SHP77 (cell line): Measurements from ENCODE around the gene SYNJ2.
A peak's percentile ranks its signal among the peaks of the same experiment; 100 is the strongest.
"Not testable (repeated sequence)": the region's sequence is repeated elsewhere in the genome, so short reads cannot be mapped to it uniquely, and the experiment has no call there.

Source experiments
- DNase-seq, 2 experiments: peaks; one replicate each; lab custom pipeline; 2025; lab: John Stamatoyannopoulos, UW

The SYNJ2 gene

DNA sequence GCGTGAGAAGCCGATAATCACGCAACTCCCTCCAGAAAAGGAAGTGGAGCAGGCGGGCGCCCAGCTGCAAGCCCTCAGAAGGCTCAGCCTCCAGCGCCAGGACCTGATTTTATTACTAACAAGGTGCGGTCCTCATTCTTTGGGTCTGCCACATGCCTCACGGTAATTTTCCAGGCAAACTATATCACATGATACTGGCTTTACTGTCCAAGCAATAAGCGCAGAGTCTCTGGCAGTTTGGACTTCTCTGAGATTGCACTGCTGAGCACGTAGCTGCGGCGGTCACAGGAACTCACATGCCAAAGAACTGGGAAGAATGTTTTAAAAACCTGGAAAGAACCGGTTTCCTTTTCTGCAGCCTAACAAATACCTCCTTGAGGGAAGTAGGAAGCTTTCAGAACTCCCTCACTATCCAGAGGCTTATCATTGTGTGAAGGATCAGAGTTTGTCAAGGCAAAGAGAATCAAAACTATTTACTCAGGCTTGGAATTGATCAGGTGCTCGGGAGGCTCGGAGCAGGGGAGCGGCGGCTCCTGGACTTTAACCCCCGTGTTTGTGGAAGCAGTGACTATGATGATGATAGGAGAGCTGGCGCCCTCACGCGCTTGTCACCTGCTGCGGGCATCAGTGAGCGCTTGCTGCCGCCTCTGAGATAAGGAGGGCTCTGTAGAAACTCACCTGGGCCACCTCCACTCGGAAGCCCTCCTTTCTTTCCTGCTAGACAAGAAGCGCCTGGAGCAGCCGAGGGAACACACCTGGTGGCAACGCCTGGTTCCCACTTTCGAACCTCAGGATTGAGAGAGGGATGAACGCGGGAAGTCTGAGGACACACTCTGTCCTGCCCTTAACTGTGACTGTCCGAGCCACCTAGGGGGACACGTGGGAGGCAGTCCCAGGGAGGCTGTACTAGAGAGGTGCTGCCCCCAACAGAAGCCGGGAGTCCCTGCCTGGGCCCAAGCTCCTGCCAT is 27.2 kb upstream of the SYNJ2 start:
- DNase-seq = peak; percentile 36 to 74

DNA sequence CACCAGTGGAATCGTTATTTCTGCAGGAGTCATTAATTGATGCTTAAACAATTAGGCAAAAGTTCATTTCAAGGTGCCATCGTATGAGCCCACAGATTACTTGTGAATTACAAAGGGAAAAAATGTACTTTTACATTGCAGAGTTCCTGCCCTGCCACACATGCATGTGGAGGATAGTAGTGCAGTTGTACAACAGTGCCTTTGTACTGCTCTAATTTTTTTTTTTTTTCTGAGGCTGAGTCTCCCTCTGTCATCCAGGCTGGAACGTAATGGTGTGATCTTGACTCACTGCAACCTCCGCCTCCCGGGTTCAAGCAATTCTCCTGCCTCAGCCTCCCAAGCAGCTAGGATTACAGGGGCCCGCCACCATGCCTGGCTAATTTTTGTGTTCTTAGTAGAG is 26.0 kb upstream of the SYNJ2 start:
- DNase-seq = no peak

DNA sequence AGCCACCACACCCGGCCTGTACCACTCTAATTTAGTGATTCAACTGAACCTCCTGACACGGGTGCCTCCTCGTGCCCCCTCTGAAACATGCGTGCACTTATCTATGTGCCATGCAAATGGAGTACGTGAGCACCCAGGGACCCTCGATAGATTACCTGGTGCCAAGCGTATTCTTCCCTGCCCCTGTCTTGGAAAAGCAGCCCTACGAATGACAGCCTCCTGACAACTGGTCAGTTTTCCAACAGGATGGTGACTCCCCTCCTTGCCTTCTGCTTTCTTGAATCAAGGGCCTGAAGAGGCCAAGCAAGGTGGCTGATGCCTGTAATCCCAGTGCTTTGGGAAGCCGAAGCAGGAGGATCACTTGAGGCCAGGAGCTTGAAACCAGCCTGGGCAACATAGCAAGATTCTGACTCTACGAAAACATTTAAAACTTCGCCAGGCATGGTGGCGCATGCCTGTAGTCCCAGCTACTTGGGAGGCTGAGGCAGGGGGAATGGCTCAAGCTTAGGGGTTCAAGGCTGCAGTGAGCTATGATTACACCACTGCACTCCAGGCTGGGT is 25.4 kb upstream of the SYNJ2 start:
- DNase-seq = no peak

DNA sequence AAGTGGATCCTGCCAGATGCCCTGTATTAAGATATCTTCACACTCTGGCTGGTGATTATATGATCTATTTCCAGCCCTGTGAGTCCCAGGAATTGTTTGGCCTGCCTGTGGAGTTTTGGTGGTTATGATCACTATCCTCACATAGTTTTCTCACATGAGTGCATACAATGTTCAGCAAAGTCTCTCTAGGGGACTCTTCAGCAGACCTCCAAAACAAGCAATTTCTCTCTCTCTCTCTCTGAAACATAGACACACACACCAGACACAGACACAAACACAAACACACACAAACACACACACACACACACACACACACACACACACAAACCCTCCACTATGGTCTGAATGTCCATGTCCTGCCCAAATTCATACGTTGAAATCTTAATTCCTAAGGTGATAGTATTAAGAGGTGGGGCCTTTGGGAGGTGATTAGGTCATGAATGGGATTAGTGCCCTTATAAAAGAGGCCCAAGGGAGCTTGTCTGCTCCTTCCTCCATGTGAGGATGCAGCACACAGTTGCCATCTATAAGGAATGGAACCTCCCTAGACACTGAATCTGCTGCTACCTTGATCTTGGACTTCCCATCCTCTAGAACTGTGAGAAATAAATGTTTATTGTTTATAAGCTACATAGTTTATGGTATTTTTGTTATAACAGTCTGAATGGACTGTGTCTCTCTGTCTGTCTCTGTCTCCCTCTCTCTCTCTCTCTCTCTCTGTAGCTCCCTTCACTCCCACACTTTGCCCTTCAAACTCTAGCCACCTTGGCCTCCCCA is 22.0 kb upstream of the SYNJ2 start:
- DNase-seq = no peak

DNA sequence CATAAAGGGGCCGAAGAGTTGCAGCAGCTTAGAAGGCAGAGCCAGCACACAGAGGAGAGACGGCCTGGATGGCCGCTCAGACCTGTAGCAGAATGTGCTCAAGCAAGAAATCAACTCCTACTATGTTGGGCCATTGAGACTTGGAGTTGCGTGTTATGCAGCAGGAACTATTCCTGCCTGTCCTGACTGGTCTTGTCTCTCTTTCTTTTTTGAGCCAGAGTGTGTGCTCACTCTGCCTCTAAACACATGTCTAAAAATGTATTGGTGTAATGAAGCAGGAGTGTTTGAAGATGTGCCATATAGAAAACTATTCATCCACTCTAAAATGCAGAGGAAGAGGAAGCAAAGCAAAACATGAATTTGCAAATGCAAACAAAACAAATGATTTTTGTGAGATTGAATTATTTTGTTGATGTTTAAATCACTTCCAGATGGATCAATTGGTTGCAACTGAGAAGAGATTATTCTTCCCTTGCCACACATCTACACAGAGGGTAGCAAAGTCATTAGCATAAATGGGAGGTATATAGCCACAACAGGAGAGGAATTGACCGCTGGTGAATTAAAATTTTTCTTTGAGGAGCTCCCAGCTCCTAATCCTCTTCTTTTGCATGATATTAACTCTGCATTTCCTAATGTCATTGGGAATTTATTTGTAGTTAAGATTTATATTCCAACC is 20.4 kb upstream of the SYNJ2 start:
- no peak for DNase-seq

DNA sequence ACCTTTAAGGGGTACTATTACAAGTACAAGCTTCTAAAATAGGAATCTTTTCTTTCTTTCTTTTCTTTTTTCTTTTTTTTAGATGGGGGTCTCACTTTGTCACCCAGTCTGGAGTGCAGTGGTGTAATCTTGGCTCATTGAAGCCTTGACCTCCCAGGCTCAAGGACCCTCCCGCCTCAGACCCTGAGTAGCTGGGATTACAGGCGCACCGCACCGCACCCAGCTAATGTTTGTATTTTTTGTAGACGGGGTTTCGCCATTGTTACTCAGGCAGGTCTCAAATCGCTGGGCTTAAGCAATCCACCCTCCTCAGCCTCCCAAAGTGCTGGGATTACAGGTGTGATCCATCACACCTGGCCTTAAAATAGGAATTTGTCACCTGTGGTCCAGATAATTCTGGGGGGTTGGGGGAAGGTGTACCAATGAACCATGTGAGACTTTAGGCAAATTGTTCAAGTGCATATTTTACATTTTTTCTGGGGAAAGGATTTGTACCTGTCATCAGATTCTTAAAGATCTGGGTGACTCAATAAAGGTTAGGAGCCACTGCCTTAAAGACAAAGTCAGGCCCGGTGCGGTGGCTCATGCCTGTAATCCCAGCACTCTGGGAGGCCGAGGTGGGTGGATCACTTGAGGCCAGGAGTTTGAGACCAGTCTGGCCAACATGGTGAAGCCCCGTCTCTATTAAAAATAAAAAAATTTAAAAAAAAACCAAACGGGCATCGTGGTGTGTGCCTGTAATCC is 19.7 kb upstream of the SYNJ2 start:
- DNase-seq = no peak

DNA sequence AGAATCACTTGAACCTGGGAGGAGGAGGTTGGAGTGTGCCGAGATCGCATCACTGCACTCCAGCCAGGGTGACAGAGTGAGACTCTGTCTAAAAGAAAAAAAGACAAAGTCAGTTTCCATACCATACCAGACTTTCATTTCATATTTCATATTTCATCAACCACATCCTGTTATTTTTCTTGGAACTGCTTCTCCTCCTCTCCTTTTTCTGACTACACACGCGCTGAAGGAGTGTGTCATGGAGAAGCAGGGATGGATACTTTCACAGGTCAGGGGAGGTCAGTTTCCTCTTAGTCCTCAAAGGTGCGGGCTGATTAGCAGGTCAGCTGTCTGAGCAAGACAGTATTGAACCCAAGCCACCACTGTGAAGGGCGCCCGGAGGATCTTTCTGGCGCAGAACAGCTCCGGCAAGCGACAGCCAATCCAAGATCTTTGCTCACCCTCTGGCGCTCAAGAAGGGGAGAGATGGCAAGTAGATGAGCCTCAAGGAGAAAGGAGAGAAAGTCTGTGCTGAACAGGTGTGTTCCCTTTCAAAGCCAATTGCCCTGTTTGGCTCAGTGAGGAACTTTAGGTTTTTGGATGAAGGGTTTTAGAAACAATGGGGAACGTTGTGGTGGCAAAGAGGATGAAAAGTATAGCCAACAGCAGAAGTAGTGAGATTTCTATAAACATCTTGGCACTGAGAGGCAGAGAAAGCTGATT is 18.9 kb upstream of the SYNJ2 start:
- no peak for DNase-seq

DNA sequence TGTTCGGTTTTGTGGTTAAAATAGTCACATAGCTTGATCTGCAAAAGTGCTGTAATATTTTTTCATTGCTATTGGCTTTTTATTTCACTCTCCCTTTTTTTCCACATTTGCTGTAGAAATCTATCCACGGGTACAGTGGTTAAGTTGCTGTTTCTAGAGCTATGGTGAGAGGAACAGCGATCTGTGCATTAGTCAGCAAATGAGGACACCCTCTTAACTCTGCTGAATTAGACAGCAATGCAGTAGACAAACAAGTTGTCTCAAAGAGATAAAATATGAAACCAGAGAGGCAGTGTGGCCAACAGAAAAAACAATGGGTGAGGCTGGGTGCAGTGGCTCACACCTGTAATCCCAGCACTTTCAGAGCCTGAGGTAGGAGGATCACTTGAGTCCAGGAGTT is 17.6 kb upstream of the SYNJ2 start:
- no peak for DNase-seq

DNA sequence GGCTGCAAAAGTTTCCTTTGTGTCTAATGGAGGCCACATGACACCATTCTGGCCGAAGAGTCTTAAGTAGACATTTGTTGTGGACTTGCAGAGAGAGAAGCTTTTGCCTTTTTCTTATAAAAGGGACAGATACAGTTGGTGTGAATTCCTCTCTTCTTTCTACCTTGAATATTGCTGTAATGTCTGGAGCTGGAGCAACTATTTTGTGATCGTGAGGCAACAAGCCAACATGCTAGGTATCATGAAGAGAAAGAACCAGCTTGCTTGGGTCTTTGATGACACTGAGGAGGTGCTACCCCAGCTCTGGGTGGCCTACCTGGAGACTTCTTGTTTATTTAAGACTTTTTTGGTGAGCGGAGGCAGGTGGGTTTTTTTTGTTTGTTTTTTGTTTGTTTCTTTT is 16.3 kb upstream of the SYNJ2 start:
- no peak for DNase-seq

DNA sequence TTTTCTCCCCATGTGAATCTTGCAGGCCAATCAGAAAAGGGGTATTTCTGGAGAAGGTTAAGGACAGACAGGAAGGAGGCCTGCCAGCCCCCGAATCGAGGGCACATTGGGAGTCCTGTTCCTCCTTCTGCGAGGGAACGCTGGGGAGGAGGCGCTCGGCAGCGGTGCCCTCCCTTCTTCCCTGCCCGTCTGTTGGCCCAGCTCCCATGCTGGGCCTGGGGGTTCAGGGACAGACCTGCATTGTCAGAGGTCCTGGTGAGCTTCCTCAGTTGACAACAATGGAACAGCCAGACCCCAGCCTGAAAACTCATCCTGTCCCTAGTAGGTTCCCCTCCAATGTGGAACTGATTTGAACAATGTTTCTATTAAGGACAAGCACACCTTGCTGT is 15.1 kb upstream of the SYNJ2 start:
- DNase-seq = no peak

DNA sequence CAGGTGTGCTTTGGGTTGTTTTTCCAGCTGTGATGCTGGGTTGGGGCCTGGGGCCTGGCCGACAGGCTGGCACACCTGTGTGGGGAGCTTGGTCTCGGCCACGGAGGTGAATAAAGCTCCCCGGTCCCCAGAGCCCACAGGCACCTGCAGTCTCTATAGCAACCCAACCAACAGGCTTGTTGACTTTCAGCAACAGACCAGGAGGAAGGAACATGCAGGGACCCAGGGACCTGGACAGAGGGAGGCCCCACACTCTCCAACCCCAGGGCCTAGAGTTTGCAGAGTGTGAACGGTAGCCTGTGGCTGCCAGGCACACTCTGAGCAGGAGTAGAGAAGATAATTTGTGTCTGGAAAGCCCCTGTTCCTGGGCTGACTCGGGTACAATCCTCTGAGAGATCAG is 14.6 kb upstream of the SYNJ2 start:
- peak in 1 of 2 experiments; percentile 23 for DNase-seq

DNA sequence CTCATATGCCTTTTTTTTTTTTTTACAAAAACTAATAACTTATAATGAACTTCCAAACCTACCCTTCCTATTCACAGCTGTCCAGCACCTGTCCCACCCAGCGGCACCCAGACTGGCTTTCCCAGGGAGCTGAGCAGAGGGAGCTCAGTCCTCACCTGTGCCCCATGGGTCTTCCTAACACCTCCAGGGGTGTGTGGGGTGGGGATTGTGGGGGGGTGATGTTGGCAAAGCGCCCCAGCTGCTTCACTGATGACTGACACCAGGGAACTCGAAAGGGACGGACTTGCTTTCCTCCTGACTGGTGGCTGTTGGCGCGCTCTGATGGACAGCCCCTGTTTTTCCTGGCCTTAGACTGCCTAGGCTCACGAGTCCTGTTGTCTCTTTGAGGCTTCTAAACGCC is 14.2 kb upstream of the SYNJ2 start:
- DNase-seq = no peak

DNA sequence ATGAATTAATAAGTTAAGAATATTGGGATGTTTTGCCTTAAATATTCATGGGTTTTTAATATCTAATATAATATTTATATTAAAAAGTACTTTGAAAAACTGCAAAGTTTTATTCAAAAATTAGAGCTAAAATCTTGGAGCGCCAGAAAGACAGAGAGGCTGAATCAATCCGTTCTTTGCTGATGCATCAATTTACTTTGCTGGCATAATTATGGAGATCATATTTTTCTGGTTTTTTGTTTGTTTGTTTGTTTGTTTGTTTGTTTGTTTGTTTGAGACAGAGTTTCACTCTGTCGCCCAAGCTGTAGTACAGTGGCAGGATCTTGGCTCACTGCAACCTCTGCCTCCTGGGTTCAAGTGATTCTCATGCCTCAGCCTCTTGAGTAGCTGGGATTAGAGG is 9.5 kb upstream of the SYNJ2 start:
- not testable (repeated sequence) for DNase-seq

DNA sequence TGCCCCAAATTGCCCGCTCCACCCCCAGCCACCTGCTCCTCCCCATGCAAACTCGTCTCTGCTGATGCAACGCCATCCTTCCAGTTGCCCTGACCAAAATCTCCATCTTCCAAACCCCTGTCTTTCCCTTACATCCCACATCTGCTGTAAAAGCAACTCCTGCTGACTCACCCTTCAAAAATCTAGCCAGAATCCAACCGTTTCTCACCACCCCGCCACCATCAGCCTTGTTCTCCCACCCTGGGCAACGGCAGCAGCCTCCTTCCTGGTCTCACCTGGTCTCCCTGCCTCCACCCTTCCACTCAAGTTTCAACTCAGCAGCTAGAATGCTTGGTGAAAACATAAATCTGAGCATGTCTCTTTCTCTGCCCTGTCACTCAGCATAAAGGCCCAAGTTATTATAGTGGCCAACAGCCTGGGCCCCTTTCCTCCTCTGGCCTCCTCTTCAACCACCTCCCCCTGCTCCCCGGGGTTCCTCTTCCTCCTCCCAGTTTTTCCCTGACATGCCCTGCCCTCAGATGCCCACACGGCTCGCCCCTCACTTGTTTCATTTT is 7.2 kb upstream of the SYNJ2 start:
- DNase-seq = no peak

DNA sequence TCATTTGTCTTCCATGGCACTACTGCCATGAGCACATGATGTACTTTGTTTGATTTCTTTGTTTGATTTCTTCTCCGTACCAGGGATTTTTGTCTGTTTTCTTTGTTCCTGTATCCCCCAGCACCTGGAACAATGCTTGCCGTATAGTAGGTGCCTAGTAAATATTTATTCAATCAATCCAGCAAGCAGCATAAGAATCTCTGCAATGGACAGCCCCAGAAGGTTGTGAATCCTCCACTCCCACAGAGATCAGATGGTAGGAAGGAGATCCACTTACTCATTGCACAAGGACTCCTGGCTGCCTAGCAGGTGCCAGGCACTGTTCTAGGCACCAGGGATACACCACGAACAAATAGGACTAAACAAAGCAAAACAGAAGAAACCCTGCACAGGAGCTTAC is 6.7 kb upstream of the SYNJ2 start:
- DNase-seq = no peak

DNA sequence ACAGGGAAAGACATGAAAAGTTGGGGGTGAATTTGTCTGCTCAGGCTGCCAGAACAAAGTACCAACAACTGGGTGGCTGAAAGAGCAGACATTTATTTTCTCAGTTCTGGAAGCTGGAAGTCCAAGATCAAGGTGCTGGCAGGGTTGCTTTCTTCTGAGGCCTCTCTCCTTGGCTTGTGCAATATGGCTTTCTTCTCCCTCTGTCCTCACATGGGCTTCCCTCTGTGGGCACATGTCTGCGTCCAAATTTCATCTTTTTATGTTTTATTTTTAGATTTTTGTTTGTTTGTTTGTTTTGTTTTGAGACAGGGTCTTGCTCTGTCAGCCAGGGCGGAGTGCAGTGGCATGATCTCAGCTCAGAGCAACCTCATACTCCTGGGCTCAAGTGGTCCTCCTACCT is 6.2 kb upstream of the SYNJ2 start:
- DNase-seq = no peak

DNA sequence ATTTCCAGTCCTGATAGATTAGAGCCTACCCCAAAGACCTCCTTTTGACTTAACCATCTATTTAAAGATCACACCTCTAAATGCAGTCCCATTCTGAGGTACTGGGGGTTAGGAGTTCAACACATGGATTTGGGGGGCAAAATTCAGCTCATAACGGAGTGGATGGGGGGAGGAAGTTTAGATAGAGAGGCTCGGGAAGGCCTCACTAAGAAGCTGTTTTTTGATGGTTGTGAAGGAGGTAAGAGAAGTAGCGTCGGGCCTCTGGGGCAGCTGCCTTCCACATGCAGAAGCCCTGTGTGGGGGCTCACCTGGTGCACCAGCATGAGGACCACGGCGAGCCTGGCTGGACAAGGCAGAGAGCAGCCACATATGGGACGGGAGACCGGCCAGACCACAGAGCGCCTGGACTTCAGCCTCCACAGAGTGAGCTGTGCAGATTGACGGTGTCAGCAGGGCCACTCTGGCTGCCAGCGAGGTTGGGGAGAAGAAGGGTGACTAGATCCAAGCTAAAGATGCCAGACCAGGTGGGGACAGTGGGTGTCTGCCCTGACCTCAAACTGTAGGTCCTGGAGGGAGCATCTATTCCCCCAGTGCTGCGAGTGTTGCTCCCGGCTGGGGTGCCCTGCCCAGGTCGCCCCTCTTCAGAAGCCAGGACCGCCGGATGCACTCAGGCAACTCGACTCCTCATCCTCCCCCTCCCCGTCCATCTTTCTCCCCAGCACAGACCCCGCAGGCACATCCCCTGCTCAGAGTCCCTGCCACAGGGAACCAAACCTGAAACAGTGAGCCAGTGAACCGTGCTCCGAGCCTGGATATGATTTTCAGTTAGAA is 5.1 kb upstream of the SYNJ2 start:
- DNase-seq = no peak

DNA sequence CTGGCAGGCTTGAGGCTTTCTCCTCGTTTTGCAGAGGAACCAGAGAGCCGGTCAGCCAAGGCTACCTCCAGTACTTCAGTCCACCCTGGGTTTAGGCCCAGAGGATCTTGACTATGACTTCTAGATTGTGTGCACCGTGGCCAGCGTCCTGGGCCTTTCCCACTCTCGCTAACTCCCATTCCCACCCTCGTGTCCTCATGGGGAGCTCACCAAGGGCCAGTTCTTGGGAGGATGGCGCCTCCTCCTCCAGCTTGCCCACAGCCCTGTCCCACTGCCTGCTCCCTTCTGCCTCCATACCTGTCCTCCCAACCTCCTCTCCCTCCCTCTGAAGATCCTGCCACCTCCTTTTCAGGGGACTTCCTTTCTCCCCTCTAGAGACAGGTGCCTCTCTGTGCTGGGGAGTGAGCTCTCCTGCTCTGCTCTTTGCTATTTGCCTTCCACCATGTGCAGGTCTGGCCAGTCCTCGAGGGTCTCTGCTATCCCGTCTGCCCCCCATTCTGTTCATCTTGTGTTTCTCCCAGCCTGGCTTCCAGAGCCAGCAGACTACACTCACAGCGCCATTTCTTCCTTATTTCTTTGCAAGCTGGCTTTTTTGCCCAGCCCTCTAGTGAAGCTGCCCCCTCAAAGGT is 4.4 kb upstream of the SYNJ2 start:
- no peak for DNase-seq
